OCI-LY3 (cell line): ENCODE measurements around the gene AGPAT4.

Experiments used
- H2AFZ ChIP-seq: fragments of 200-600, 300-600 bp; shearing (Covaris generic); 2 replicates; pipeline ENCODE4 v1.6.0; 2014; ENCODE audit warnings: antibody characterized with exemption, low read depth, low read length
- H3K27ac ChIP-seq: fragments of 200-600, 300-600 bp; sonication (generic); 2 replicates; pipeline ENCODE4 v1.5.1; 2014; ENCODE audit warnings: mild to moderate bottlenecking, low read length, moderate library complexity, mixed read lengths
- H3K27me3 ChIP-seq: fragments of 200-600, 300-600 bp; sonication (generic); 2 replicates; pipeline ENCODE4 v1.6.1; 2014; ENCODE audit warnings: low read depth, low read length, mixed read lengths
- H3K36me3 ChIP-seq: fragments of 200-600, 300-600 bp; sonication (generic); replicated peaks from 2 replicates; pipeline ENCODE3; 2014; ENCODE audit warnings: low read depth, low read length, mixed read lengths
- H3K4me1 ChIP-seq: fragments of 300-600, 200-600 bp; sonication (generic); 2 replicates; pipeline ENCODE4 v1.6.1; 2014; ENCODE audit warnings: low read length, mixed read lengths
- H3K4me2 ChIP-seq: fragments of 200-600, 300-600 bp; sonication (generic); 2 replicates; pipeline ENCODE4 v1.6.1; 2014; ENCODE audit warnings: low read length, mixed read lengths
- H3K4me3 ChIP-seq: fragments of 300-600, 200-600 bp; sonication (generic); 2 replicates; pipeline ENCODE4 v1.5.1; 2014; ENCODE audit warnings: antibody characterized with exemption, mild to moderate bottlenecking, low read length, moderate library complexity
- H3K79me2 ChIP-seq: fragments of 300-600, 200-600 bp; shearing (Covaris generic); 2 replicates; pipeline ENCODE4 v1.6.1; 2014; ENCODE audit warnings: mild to moderate bottlenecking, low read length, mixed read lengths
- H3K9ac ChIP-seq: fragments of 300-600, 200-600 bp; shearing (Covaris generic); 2 replicates; pipeline ENCODE4 v1.6.0; 2014; ENCODE audit warnings: mild to moderate bottlenecking, low read length, moderate library complexity
- H3K9me3 ChIP-seq: fragments of 200-600, 300-600 bp; shearing (Covaris generic); 2 replicates; pipeline ENCODE4 v1.6.1; 2014; ENCODE audit warnings: low read length, mixed read lengths; ENCODE audit not compliant: insufficient read depth
- H4K20me1 ChIP-seq: fragments of 200-600, 300-600 bp; sonication (generic); 2 replicates; pipeline ENCODE4 v1.6.1; 2016; ENCODE audit warnings: low read length, mixed read lengths; ENCODE audit not compliant: insufficient read depth
- EZH2phosphoT487 ChIP-seq: fragments of 200-600 bp; shearing (Covaris generic); IDR thresholded peaks from 2 replicates; pipeline ENCODE4 v1.6.1; 2018; ENCODE audit warnings: antibody characterized with exemption, mixed run types, low read depth
- TF ChIP-seq, protein P1 (sequence below): fragments of 200-600, 300-600 bp; sonication (generic); IDR thresholded peaks from 2 replicates; pipeline ENCODE4 v1.5.1; 2014; ENCODE audit warnings: antibody characterized with exemption, low read length, low read depth

Gene AGPAT4

DNA sequence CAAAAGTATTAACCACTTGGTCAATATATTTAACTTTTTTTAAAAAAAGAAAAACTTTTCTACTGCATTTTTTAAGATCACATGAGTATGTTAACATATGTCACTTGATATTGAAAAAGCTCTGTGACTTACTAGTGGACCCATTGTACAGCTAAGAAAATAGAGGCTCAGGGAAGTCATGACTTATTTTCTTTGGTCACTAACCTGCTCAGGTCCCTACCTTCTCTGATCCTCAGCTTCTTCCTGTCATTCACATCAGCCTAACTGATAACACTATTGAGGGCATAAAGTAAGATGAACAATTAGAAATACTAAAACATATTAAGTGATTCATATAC, 19.8 kb downstream of the AGPAT4 start:
- H3K79me2 ChIP-seq = no peaks in the 10 kb centered on the region
- no peaks in the 10 kb centered on the region for H3K9me3 ChIP-seq

DNA sequence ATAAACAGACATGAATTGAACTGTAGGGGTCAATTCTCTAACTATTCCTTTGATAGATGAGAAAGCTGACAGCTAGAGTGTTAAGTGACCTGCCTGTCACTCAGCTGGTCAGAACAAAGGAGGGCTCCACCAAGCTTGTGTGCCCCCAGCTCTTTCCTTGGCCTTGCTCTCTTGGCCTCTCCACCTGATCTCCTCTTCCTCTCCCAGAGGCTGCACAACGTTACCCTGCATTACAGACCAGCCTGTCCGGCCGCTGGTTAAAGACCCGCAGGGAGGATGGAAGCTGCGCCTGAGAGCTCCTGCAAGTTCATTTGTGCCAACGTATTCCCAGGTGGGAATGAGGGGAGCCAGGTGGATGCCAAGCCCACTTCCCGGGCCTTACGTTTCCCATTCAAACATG, 22.5 kb downstream of the AGPAT4 start:
- no peak for TF ChIP-seq EZH2phosphoT487
- TF ChIP-seq, protein P1, sequence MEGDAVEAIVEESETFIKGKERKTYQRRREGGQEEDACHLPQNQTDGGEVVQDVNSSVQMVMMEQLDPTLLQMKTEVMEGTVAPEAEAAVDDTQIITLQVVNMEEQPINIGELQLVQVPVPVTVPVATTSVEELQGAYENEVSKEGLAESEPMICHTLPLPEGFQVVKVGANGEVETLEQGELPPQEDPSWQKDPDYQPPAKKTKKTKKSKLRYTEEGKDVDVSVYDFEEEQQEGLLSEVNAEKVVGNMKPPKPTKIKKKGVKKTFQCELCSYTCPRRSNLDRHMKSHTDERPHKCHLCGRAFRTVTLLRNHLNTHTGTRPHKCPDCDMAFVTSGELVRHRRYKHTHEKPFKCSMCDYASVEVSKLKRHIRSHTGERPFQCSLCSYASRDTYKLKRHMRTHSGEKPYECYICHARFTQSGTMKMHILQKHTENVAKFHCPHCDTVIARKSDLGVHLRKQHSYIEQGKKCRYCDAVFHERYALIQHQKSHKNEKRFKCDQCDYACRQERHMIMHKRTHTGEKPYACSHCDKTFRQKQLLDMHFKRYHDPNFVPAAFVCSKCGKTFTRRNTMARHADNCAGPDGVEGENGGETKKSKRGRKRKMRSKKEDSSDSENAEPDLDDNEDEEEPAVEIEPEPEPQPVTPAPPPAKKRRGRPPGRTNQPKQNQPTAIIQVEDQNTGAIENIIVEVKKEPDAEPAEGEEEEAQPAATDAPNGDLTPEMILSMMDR = no peak

More for the DNA sequence above, 19.8 kb downstream of the AGPAT4 start:
- no peaks in the 10 kb centered on the region for H3K4me1 ChIP-seq
- no peak overlapping the region for H2AFZ ChIP-seq
- H3K9ac ChIP-seq = no peak overlapping the region
- no peak overlapping the region for H3K27ac ChIP-seq
- no peaks in the 10 kb centered on the region for H3K36me3 ChIP-seq
- H3K4me3 ChIP-seq = no peak overlapping the region
- H3K4me2 ChIP-seq = no peak overlapping the region
- no peaks in the 10 kb centered on the region for H3K27me3 ChIP-seq
- no peaks in the 10 kb centered on the region for H4K20me1 ChIP-seq
- TF ChIP-seq EZH2phosphoT487 = no peak
- TF ChIP-seq, protein P1 = no peak

DNA sequence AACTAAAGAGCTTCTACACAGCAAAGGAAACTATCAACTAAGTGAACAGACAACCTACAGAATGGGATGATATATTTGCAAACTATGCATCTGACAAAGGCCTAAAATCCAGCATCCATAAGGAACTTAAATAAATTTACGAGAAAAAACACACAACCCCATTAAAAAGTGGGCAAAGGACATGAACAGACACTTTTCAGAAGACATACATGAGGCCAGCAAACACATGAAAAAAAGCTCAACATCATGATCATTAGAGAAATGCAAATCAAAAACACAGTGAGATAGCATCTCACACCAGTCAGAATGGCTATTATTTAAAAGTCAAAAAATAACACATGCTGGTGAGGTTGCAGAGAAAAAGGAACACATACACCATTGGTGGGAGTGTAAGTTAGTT, 24.5 kb downstream of the AGPAT4 start:
- Histone ChIP-seq H2AFZ (no peak overlapping the region), H3K9me3 (no peaks in the 10 kb centered on the region), H3K79me2 (no peaks in the 10 kb centered on the region), H3K4me2 (no peak overlapping the region), H4K20me1 (no peaks in the 10 kb centered on the region), H3K4me3 (no peak overlapping the region), H3K4me1 (no peaks in the 10 kb centered on the region), H3K27me3 (no peaks in the 10 kb centered on the region), H3K36me3 (no peaks in the 10 kb centered on the region), H3K27ac (no peak overlapping the region), H3K9ac (no peak overlapping the region)
- TF ChIP-seq EZH2phosphoT487 = no peak
- TF ChIP-seq, protein P1 = no peak

More for the DNA sequence above, 22.5 kb downstream of the AGPAT4 start:
- no peaks in the 10 kb centered on the region for H3K4me1 ChIP-seq
- H3K27ac ChIP-seq = no peak overlapping the region
- no peaks in the 10 kb centered on the region for H3K79me2 ChIP-seq
- H3K4me2 ChIP-seq = no peak overlapping the region
- no peak overlapping the region for H2AFZ ChIP-seq
- H3K4me3 ChIP-seq = no peak overlapping the region
- no peaks in the 10 kb centered on the region for H4K20me1 ChIP-seq
- H3K9me3 ChIP-seq = no peaks in the 10 kb centered on the region
- no peaks in the 10 kb centered on the region for H3K36me3 ChIP-seq
- H3K27me3 ChIP-seq = no peaks in the 10 kb centered on the region
- H3K9ac ChIP-seq = no peak overlapping the region

DNA sequence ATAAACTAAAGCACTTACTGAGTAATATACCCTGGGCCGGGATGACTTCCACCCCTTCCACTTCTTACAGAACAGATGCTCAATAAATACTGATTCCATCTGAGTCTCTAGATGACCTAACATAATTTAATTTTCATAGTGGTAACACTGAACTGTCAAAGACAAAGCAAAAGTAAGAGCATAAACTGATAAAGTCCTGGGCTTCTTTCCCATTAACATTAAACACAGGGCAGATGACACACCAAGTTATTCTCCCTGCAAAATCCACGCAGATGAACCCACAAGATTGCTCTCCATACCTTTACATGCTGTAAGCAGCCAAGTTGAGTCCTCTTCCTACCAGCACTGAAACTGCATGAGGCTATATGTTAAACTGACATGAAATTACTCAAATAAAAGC, 27.1 kb downstream of the AGPAT4 start:
- Histone ChIP-seq H3K9ac (no peak overlapping the region), H2AFZ (no peak overlapping the region), H4K20me1 (no peaks in the 10 kb centered on the region), H3K27ac (no peak overlapping the region), H3K9me3 (no peaks in the 10 kb centered on the region), H3K4me1 (no peaks in the 10 kb centered on the region), H3K79me2 (no peaks in the 10 kb centered on the region), H3K27me3 (no peaks in the 10 kb centered on the region), H3K4me3 (no peak overlapping the region), H3K36me3 (no peaks in the 10 kb centered on the region), H3K4me2 (no peak overlapping the region)
- TF ChIP-seq, protein P1 = no peak
- TF ChIP-seq EZH2phosphoT487 = no peak
